ENCODE data around the gene TYW5.

Gene TYW5

GRCh38 chr2:199895406-199895805, 59.9 kb downstream of the TYW5 start:
- TF ChIP-seq FOXP2 (optimal IDR thresholded peaks at IDR 0.05; ENCODE audit: borderline replicate concordance, extremely low read depth, extremely low read length, insufficient read depth) (no peak), TAF1 (IDR thresholded peaks at IDR 0.05; ENCODE audit: borderline replicate concordance, insufficient read depth, low read length) (no peak), POLR2AphosphoS5 (IDR thresholded peaks at IDR 0.05; ENCODE audit: low read depth, low read length) (no peak), REST (IDR thresholded peaks at IDR 0.05; ENCODE audit: insufficient read depth in 1 of 2, low read depth in 2 of 2, low read length in 2 of 2) (no peak), SIN3A (IDR thresholded peaks at IDR 0.05; ENCODE audit: borderline replicate concordance, insufficient read depth, low read length) (no peak)

- TF ChIP-seq SIN3A (IDR thresholded peaks at IDR 0.05; ENCODE audit: borderline replicate concordance, insufficient read depth, low read length): no peak
- no peak for TF ChIP-seq REST (IDR thresholded peaks at IDR 0.05; ENCODE audit: insufficient read depth in 1 of 2, low read depth in 2 of 2, low read length in 2 of 2)
- no peak for TF ChIP-seq POLR2AphosphoS5 (IDR thresholded peaks at IDR 0.05; ENCODE audit: low read depth, low read length)
- TF ChIP-seq FOXP2 (optimal IDR thresholded peaks at IDR 0.05; ENCODE audit: borderline replicate concordance, extremely low read depth, extremely low read length, insufficient read depth): no peak
- TF ChIP-seq TAF1 (IDR thresholded peaks at IDR 0.05; ENCODE audit: borderline replicate concordance, insufficient read depth, low read length): no peak
These were observed 71.6 kb downstream of the TYW5 start for GRCh38 chr2:199883474-199884212.

- TF ChIP-seq TAF1 (IDR thresholded peaks at IDR 0.05; ENCODE audit: borderline replicate concordance, insufficient read depth, low read length): no peak
- no peak for TF ChIP-seq POLR2AphosphoS5 (IDR thresholded peaks at IDR 0.05; ENCODE audit: low read depth, low read length)
- no peak for TF ChIP-seq REST (IDR thresholded peaks at IDR 0.05; ENCODE audit: insufficient read depth in 1 of 2, low read depth in 2 of 2, low read length in 2 of 2)
- TF ChIP-seq FOXP2 (optimal IDR thresholded peaks at IDR 0.05; ENCODE audit: borderline replicate concordance, extremely low read depth, extremely low read length, insufficient read depth): no peak
- TF ChIP-seq SIN3A (IDR thresholded peaks at IDR 0.05; ENCODE audit: borderline replicate concordance, insufficient read depth, low read length): no peak
These were observed 72.6 kb downstream of the TYW5 start for GRCh38 chr2:199882667-199883066.
